HG02885 (cell line): ENCODE measurements around the gene CFAP53.
"Not testable (repeated sequence)": the region's sequence is repeated elsewhere in the genome, so short reads cannot be mapped to it uniquely, and the experiment has no call there.

Experiments used
- ATAC-seq: cut with Tn5 transposase; IDR thresholded peaks from one replicate; pipeline ENCODE4 v1.9.1; 2021; ENCODE audit warnings: mild to moderate bottlenecking; ENCODE audit not compliant: unreplicated experiment, poor library complexity

The CFAP53 gene

GRCh38 chr18:50266248-50266704 is at the start of gene CFAP53:
CFAP53 (minus strand) TSS chr18:50266495; CDS start chr18:50266404, 91 bp downstream.
- peak; percentile 86 for ATAC-seq

GRCh38 chr18:50315100-50315871 is 49.0 kb upstream of the CFAP53 start:
- ATAC-seq = peak; percentile 78

GRCh38 chr18:50313873-50314460 is 47.7 kb upstream of the CFAP53 start:
- ATAC-seq = no peak

- peak; percentile 13 for ATAC-seq
Measured at GRCh38 chr18:50313031-50313607, 46.8 kb upstream of the CFAP53 start.

GRCh38 chr18:50312296-50313030 is 46.2 kb upstream of the CFAP53 start:
- peak; percentile 76 for ATAC-seq

GRCh38 chr18:50311650-50312049 is 45.4 kb upstream of the CFAP53 start:
- no peak for ATAC-seq

GRCh38 chr18:50310080-50310479 is 43.8 kb upstream of the CFAP53 start:
- ATAC-seq = no peak

- not testable (repeated sequence) for ATAC-seq
Measured at GRCh38 chr18:50308851-50309250, 42.6 kb upstream of the CFAP53 start.

GRCh38 chr18:50307738-50308470 is 41.6 kb upstream of the CFAP53 start:
- peak; percentile 94 for ATAC-seq

GRCh38 chr18:50307400-50307737 is 41.1 kb upstream of the CFAP53 start:
- no peak for ATAC-seq

GRCh38 chr18:50306944-50307343 is 40.6 kb upstream of the CFAP53 start:
- ATAC-seq = no peak

GRCh38 chr18:50301074-50301473 is 34.8 kb upstream of the CFAP53 start:
- no peak for ATAC-seq

- no peak for ATAC-seq
Measured at GRCh38 chr18:50299626-50300388, 33.5 kb upstream of the CFAP53 start.

GRCh38 chr18:50298443-50299284 is 32.4 kb upstream of the CFAP53 start:
- ATAC-seq = no peak

- ATAC-seq = peak; percentile 100
Measured at GRCh38 chr18:50297621-50298442, 31.5 kb upstream of the CFAP53 start.

- ATAC-seq = no peak
Measured at GRCh38 chr18:50293039-50293438, 26.7 kb upstream of the CFAP53 start.

- no peak for ATAC-seq
Measured at GRCh38 chr18:50289108-50289443, 22.8 kb upstream of the CFAP53 start.
